Progenitor cell of endocrine pancreas (in vitro differentiated cells): ENCODE data around the gene ABHD17A. TPM values are rescaled to one million over a fixed set of nuclear protein-coding genes. Genes with fewer than 3 reads are reported as not detected.

Experiments used
- DNase-seq: peaks from one replicate; pipeline ENCODE4 v3.0.0; 2021; ENCODE audit warnings: low spot score; ENCODE audit not compliant: unreplicated experiment
- H3K27ac Mint-ChIP-seq: 2 replicates; pipeline ENCODE4 v1.8.0; 2021; ENCODE audit warnings: mild to moderate bottlenecking, moderate library complexity, mixed read lengths
- H3K27me3 Mint-ChIP-seq: 2 replicates; pipeline ENCODE4 v1.8.0; 2021; ENCODE audit warnings: mixed read lengths
- H3K36me3 Mint-ChIP-seq: 2 replicates; pipeline ENCODE4 v1.8.0; 2022; ENCODE audit warnings: mixed read lengths; ENCODE audit not compliant: insufficient read depth
- H3K4me1 Mint-ChIP-seq: 2 replicates; pipeline ENCODE4 v1.8.0; 2021; ENCODE audit warnings: low read depth, mixed read lengths
- H3K4me3 Mint-ChIP-seq: 2 replicates; pipeline ENCODE4 v1.8.0; 2021; ENCODE audit warnings: low read depth, mild to moderate bottlenecking, moderate library complexity, mixed read lengths
- H3K9me3 Mint-ChIP-seq: 2 replicates; pipeline ENCODE4 v1.8.0; 2021; ENCODE audit warnings: low read depth, mixed read lengths
- total RNA-seq: library from RNA; stranded (reverse); gene quantifications from 2 replicates; pipeline ENCODE4 v1.2.1, GENCODE V29; 2021
- TF ChIP-seq, protein P1 (sequence below): fragments of 200-600 bp; sonication (generic); IDR thresholded peaks from one replicate; pipeline ENCODE4 v1.5.0; 2021; ENCODE audit warnings: antibody characterized with exemption, mild to moderate bottlenecking; ENCODE audit not compliant: unreplicated experiment

ABHD17A gene
- total RNA-seq, 1 donor from 2014 or later: 48.8 TPM

DNA sequence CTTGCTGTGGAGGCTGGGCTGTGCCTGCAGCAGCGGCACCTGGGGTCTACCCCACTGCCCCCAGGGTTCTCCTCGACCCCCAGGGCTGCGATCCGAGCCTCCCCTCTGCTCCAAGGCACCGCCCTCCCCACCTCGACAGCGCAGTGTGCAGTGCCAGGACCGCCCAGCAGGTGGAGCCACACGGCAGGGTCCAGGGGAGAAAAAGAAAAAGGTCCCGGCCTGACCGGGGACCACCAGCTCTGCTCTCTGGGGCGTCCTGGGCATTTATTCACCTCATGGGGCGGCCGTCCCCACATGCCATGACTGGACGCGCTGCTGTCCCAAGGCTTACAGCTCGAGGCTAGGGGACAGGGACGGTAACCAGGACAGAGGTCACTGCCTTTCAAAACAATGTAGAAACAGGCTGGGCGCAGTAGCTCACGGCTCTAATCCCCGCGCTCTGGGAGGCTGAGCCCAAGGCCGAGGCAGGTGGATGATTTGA lies 47.6 kb downstream of the ABHD17A start:
- no peaks in the 10 kb centered on the region for H3K9me3 Mint-ChIP-seq
- H3K4me3 Mint-ChIP-seq: no peak overlapping the region
- DNase-seq: peak; percentile 74
- no peaks in the 10 kb centered on the region for H3K36me3 Mint-ChIP-seq
- TF ChIP-seq, protein P1, sequence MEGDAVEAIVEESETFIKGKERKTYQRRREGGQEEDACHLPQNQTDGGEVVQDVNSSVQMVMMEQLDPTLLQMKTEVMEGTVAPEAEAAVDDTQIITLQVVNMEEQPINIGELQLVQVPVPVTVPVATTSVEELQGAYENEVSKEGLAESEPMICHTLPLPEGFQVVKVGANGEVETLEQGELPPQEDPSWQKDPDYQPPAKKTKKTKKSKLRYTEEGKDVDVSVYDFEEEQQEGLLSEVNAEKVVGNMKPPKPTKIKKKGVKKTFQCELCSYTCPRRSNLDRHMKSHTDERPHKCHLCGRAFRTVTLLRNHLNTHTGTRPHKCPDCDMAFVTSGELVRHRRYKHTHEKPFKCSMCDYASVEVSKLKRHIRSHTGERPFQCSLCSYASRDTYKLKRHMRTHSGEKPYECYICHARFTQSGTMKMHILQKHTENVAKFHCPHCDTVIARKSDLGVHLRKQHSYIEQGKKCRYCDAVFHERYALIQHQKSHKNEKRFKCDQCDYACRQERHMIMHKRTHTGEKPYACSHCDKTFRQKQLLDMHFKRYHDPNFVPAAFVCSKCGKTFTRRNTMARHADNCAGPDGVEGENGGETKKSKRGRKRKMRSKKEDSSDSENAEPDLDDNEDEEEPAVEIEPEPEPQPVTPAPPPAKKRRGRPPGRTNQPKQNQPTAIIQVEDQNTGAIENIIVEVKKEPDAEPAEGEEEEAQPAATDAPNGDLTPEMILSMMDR: peak; percentile 93
- no peaks in the 10 kb centered on the region for H3K4me1 Mint-ChIP-seq
- no peaks in the 10 kb centered on the region for H3K27me3 Mint-ChIP-seq
- no peak overlapping the region for H3K27ac Mint-ChIP-seq

DNA sequence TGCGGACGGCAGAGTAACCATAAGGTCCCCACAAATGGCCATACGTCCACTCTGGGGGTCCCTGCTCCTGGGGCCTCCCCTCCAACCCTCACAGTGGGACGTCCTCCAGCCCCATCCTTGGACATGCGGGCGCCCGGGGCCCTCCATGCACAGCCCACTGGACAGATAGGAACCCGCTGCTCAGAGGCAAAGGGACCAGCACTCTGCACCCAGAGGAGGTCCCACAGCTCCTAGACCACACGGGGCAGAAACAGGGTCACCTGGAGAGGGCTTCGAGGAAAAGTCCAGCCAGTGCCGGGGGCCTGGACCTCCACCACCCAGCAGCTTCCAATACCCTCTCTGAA lies 48.1 kb downstream of the ABHD17A start:
- Mint-ChIP-seq H3K27me3 (no peaks in the 10 kb centered on the region), H3K36me3 (no peaks in the 10 kb centered on the region), H3K4me3 (no peak overlapping the region), H3K9me3 (no peaks in the 10 kb centered on the region), H3K4me1 (no peaks in the 10 kb centered on the region), H3K27ac (no peak overlapping the region)
- no peak for DNase-seq
- TF ChIP-seq, protein P1: no peak

DNA sequence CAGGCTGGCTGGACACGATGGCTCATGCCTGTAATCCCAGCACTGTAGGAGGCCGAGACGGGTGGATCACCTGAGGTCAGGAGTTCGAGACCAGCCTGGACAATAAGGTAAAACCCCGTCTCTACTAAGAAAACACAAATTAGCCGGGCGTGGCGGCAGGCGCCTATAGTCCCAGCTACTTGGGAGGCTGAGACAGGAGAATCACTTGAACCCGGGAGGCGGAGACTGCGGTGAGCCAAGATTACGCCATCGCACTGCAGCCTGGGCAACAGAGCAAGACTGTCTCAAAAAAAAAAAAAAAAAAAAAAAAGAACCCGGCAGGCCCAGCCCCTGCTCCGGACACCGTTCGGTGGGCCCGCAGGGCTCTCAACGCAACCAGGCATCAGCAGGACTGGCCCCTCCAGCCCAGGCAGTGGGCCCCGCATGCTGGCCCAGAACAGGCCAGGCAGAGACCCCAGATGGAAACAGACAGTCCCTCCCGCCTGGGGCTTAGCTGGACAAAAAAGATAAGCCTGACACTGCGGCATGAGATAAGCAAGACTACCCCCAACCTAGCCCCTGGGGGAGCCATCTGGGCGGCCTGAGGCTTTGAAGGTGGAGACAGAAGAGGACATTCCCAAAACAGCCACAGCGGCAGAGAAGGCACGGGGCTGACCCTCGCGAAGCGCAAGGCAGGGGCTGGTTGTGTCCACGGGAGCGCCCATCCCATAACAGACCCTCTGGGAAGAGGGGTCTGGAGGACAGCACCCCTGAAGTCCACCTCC lies 48.7 kb downstream of the ABHD17A start:
- DNase-seq: no peak
- TF ChIP-seq, protein P1: no peak
- Mint-ChIP-seq H3K27ac (no peak overlapping the region), H3K36me3 (no peaks in the 10 kb centered on the region), H3K4me3 (no peak overlapping the region), H3K4me1 (no peaks in the 10 kb centered on the region), H3K27me3 (no peaks in the 10 kb centered on the region), H3K9me3 (no peaks in the 10 kb centered on the region)

DNA sequence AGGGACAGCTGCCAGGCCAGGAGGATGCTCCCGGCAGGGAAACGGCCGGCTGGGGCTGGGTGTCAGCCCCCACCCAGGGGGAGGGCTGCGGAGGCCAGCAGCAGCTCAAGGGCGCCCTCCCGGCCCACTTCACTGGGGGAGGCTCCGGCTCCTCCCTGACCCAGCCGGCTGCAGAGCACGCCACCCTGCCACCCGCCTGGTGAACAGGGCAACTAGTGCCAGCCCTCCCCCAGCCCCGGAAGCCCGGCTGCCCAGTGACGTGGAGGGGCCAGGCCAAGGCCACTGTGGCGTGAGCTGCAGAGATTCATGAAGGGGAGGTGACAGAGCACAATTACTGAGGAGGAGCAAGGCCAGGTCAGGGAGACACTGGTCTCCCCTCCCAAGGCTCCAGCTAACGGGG lies 51.8 kb downstream of the ABHD17A start:
- no peak for DNase-seq
- Mint-ChIP-seq H3K27ac (peak overlapping the region; percentile 76), H3K27me3 (no peaks in the 10 kb centered on the region), H3K4me3 (no peak overlapping the region), H3K9me3 (no peaks in the 10 kb centered on the region), H3K4me1 (no peaks in the 10 kb centered on the region), H3K36me3 (peaks cover 1% of the 10 kb centered on the region)
- TF ChIP-seq, protein P1: no peak

DNA sequence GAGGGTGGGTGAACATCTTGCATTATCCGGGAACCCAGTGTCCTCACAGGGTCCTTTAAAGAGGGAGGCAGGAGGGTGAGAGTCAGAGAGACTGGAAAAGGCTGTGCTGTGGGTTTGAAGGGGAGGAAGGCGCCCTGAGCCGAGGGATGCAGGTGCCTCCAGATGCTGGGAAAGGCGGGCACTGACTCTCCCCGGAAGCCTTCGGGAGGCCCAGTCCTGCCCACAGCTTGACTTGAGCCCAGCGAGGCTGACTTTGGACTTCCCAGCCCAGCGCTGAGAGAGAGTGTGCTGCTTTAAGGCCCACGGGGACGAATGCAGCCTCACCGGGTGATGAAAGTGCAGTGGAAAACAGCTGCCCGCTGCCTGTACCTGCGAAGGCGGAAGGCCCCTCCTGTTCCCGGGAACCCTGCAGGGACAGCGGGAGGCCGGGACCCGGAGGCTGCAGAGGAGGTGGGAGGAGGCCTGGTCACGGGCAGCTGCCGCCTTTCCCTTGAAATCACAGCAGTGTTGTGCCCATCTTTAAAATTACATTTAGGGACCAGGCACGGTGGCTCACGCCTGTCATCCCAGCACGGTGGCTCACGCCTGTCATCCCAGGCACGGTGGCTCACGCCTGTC lies 53.1 kb downstream of the ABHD17A start:
- H3K36me3 Mint-ChIP-seq: peaks cover 1% of the 10 kb centered on the region
- TF ChIP-seq, protein P1: no peak
- H3K9me3 Mint-ChIP-seq: no peaks in the 10 kb centered on the region
- no peaks in the 10 kb centered on the region for H3K4me1 Mint-ChIP-seq
- H3K27me3 Mint-ChIP-seq: no peaks in the 10 kb centered on the region
- no peak overlapping the region for H3K27ac Mint-ChIP-seq
- H3K4me3 Mint-ChIP-seq: no peak overlapping the region
- DNase-seq: no peak
